AG04450 (cell line): ENCODE results near the gene TMEM175. TPM values are rescaled to one million over a fixed set of nuclear protein-coding genes. Genes with fewer than 3 reads are reported as not detected.

Source experiments
- CTCF ChIA-PET: fragments of 300-600, 350-600 bp; formaldehyde crosslinking; extraction: SDS; loops from one replicate; lab custom pipeline; 2022; ENCODE audit warnings: antibody characterized with exemption, inconsistent platforms; lab: Charles Lee
- POLR2A ChIA-PET: fragments of 350-600 bp; formaldehyde crosslinking; extraction: SDS; loops from one replicate; lab custom pipeline; 2021; ENCODE audit warnings: antibody characterized with exemption, inconsistent platforms; lab: Yijun Ruan, JAX
- DNase-seq: peaks from one replicate; pipeline ENCODE4 v3.0.0-alpha.2; 2011; ENCODE audit warnings: low read depth, low spot score
- H3K27ac ChIP-seq: one replicate; pipeline ENCODE4 v1.5.1; 2012; ENCODE audit warnings: low read depth, low read length, control low read depth
- H3K27me3 ChIP-seq: one replicate; pipeline ENCODE4 v1.6.0; 2012; ENCODE audit warnings: low read length; ENCODE audit not compliant: control insufficient read depth, insufficient read depth
- H3K4me3 ChIP-seq: 2 replicates; pipeline ENCODE4 v1.5.1; 2011; ENCODE audit warnings: mild to moderate bottlenecking, low read depth, low read length, control low read depth
- H3K9me3 ChIP-seq: 2 replicates; pipeline ENCODE4 v1.5.1; 2012; ENCODE audit warnings: low read length; ENCODE audit not compliant: control insufficient read depth, insufficient read depth
- polyA plus RNA-seq: library from polyadenylated mRNA; depleted of rRNA; stranded (reverse); fragments of >200 nt; gene quantifications from 2 replicates; pipeline ENCODE4 v1.2.3, GENCODE V29; 2011
- TF ChIP-seq, protein P1 (sequence below): IDR thresholded peaks from 2 replicates; pipeline ENCODE4 v1.5.1; 2011; ENCODE audit warnings: low read depth, low read length, control low read depth, inconsistent platforms

Gene TMEM175
- polyA plus RNA-seq, 1 experiment = 27.9 TPM

DNA sequence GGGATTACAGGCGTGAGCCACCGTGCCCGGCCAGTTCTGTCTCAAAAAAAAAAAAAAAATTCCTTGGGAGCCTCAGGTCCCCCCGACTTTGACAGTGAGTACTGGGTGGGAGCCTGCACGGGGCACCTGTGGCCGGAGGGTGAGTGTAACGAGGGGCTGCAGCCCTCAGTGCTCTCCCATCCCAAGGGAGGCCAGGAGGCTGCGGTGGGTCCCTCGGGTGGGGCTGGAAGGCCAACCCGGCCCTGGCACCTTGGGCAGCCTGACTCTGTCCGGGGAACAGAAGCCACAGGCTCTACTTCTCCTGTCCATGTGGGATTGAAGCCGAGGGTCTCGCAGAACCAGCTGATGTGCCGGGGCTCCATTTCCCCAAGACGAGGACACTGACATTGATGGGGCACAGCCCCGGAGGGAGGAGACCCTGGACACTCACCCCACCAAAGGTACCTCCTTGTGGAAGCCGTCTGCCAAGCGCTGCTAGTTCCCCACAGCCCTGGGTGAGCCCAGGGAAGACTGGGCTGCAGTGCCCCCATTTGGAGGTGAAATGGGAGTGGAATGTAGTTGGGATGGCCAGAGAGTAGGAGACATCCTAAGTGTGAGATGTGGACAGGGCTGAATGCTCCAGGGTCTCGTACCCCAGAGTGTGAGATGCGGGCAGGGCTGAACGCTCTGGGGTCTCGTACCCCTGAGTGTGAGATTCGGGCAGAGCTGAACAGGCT, 63.2 kb downstream of the TMEM175 start:
- no peak for DNase-seq
- H3K4me3 ChIP-seq = no peak overlapping the region
- peaks cover 31% of the 10 kb centered on the region for H3K27me3 ChIP-seq
- POLR2A ChIA-PET = interaction anchor here (0.6 kb wide), 1 partner anchor 219 kb away, joined by 3 read pairs; no protein-coding TSS in a partner anchor
- no peaks in the 10 kb centered on the region; the same call in 1 of the 2 replicates for H3K9me3 ChIP-seq
- CTCF ChIA-PET = no interaction called here
- TF ChIP-seq, protein P1, sequence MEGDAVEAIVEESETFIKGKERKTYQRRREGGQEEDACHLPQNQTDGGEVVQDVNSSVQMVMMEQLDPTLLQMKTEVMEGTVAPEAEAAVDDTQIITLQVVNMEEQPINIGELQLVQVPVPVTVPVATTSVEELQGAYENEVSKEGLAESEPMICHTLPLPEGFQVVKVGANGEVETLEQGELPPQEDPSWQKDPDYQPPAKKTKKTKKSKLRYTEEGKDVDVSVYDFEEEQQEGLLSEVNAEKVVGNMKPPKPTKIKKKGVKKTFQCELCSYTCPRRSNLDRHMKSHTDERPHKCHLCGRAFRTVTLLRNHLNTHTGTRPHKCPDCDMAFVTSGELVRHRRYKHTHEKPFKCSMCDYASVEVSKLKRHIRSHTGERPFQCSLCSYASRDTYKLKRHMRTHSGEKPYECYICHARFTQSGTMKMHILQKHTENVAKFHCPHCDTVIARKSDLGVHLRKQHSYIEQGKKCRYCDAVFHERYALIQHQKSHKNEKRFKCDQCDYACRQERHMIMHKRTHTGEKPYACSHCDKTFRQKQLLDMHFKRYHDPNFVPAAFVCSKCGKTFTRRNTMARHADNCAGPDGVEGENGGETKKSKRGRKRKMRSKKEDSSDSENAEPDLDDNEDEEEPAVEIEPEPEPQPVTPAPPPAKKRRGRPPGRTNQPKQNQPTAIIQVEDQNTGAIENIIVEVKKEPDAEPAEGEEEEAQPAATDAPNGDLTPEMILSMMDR = no peak
- no peak overlapping the region for H3K27ac ChIP-seq

GRCh38 chr4:996030-996996, 64.1 kb downstream of the TMEM175 start:
- TF ChIP-seq, protein P1 = no peak
- Histone ChIP-seq H3K27me3 (peaks cover 40% of the 10 kb centered on the region), H3K9me3 (no peaks in the 10 kb centered on the region; the same call in 1 of the 2 replicates), H3K4me3 (no peak overlapping the region), H3K27ac (no peak overlapping the region)
- POLR2A ChIA-PET = no interaction called here
- CTCF ChIA-PET = no interaction called here
- no peak for DNase-seq

- Histone ChIP-seq H3K4me3 (no peak overlapping the region), H3K27me3 (peaks cover 46% of the 10 kb centered on the region), H3K9me3 (no peaks in the 10 kb centered on the region; the same call in 1 of the 2 replicates), H3K27ac (no peak overlapping the region)
- no peak for DNase-seq
- ChIA-PET POLR2A (no interaction called here), CTCF (no interaction called here)
- TF ChIP-seq, protein P1 = no peak
These were observed 64.7 kb downstream of the TMEM175 start for GRCh38 chr4:996997-997374.

GRCh38 chr4:997375-998071, 65.3 kb downstream of the TMEM175 start:
- ChIA-PET POLR2A (no interaction called here), CTCF (interaction anchor here (1.5 kb wide), 1 partner anchor 10 kb away, joined by 5 read pairs; no protein-coding TSS in a partner anchor)
- no peaks in the 10 kb centered on the region; the same call in 1 of the 2 replicates for H3K9me3 ChIP-seq
- no peak for DNase-seq
- H3K27ac ChIP-seq = no peak overlapping the region
- TF ChIP-seq, protein P1 = no peak
- H3K4me3 ChIP-seq = no peak overlapping the region; the same call in 1 of the 2 replicates
- peaks cover 50% of the 10 kb centered on the region for H3K27me3 ChIP-seq
